A673 (cell line): ENCODE results near the gene NXT1.

Source experiments
- CTCF ChIP-seq: fragments of 300-800, 200-600 bp; sonication (generic); conservative IDR thresholded peaks from 2 replicates; pipeline ENCODE4 v1.5.1; 2017; ENCODE audit warnings: low read depth, mild to moderate bottlenecking, antibody characterized with exemption, low read length, moderate library complexity, mixed read lengths
- EZH2 ChIP-seq: fragments of 200-600 bp; sonication (generic); IDR thresholded peaks from 2 replicates; pipeline ENCODE4 v1.6.1; 2017; ENCODE audit warnings: borderline replicate concordance, low read depth, mild to moderate bottlenecking, mixed read lengths, antibody characterized with exemption, low read length; ENCODE audit not compliant: poor library complexity, severe bottlenecking

- TF ChIP-seq CTCF = no peak
- TF ChIP-seq EZH2 = no peak
These were observed 20.9 kb downstream of the NXT1 start for GRCh38 chr20:23371496-23371895.
